Mucosa of descending colon (tissue), 3 donors: ENCODE measurements around the gene DCBLD1. TPM values are rescaled to one million over a fixed set of nuclear protein-coding genes. Genes with fewer than 3 reads are reported as not detected.
A peak's percentile ranks its signal among the peaks of the same experiment; 100 is the strongest.
"Not testable (repeated sequence)": the region's sequence is repeated elsewhere in the genome, so short reads cannot be mapped to it uniquely, and the experiment has no call there.

ENCODE experiments used
- ATAC-seq: fragments of 200-7000 bp; cut with Tn5 transposase; one replicate; pipeline ENCODE4 v1.9.1; 2020; ENCODE audit warnings: mild to moderate bottlenecking, moderate library complexity
- DNase-seq, 3 donors: peaks; one replicate each; pipeline ENCODE4 v3.0.0-alpha.2; 2020
- H3K36me3 ChIP-seq: fragments of 200-600 bp; one replicate; pipeline ENCODE4 v1.8.0; 2021; ENCODE audit warnings: low read depth, mild to moderate bottlenecking
- H3K4me1 ChIP-seq: fragments of 200-600 bp; one replicate; pipeline ENCODE4 v1.8.0; 2021; ENCODE audit warnings: low read depth, mild to moderate bottlenecking
- H3K4me3 ChIP-seq: fragments of 200-600 bp; one replicate; pipeline ENCODE4 v1.8.0; 2021; ENCODE audit warnings: mild to moderate bottlenecking
- H3K9me3 ChIP-seq: fragments of 200-600 bp; one replicate; pipeline ENCODE4 v1.8.0; 2021; ENCODE audit warnings: mild to moderate bottlenecking
- CTCF ChIP-seq: fragments of 200-600 bp; IDR thresholded peaks from one replicate; pipeline ENCODE4 v1.8.0; 2022; ENCODE audit warnings: antibody characterized with exemption, mild to moderate bottlenecking
- intact Hi-C, 2 donors: fragments of 100-400 bp; cut with DNase I in 1 of 2; cut with micrococcal nuclease in 1 of 2; formaldehyde crosslinking; loops; one replicate each; pipeline versions ENCODE4 v1.11.0 to v1.11.1; 2022; cut with DNase I, micrococcal nuclease
- long read RNA-seq, 2 donors: library from polyadenylated mRNA; unstranded; transcript quantifications; one replicate each; pipeline ENCODE4 v2.0.0, GENCODE V29; 2019 to 2021
- total RNA-seq, 3 donors: library from RNA; stranded (reverse); fragmentation: NEBNext Ultra II Directional in 2 of 3; extraction: Animal tissue kit (Norgen Biotek cat#: 25700) in 2 of 3; gene quantifications; one replicate each; pipeline versions ENCODE4 v1.2.1 to v1.2.4, GENCODE V29; 2021 to 2023
- donor health status: DM: no; HTN: no; CAD: no; lungs with moderate emphysema.
- donor health status: DM: no; HTN: no; CAD: no.
- donor health status: DM: no; HTN: yes; CAD: no.

DCBLD1 gene
- 10 to 100 TPM; 11.3 to 16.8 (median 11.4) TPM for total RNA-seq
- long read RNA-seq, donor 1, transcript DCBLD1-202 (15 exons, 3,626 nt), result major isoform, 7 of 13 reads
- long read RNA-seq, donor 1, partial matches to known transcripts, result 0 of 13 reads
- long read RNA-seq, donor 1, other reads (novel, unspliced or antisense), result 6 of 13 reads
- long read RNA-seq, donor 2, partial matches to known transcripts, result 2 of 3 reads
- long read RNA-seq, donor 2, other reads (novel, unspliced or antisense), result 0 of 3 reads

GRCh38 chr6:117482240-117483003 is at the start of gene DCBLD1:
Gene DCBLD1 (plus strand): TSS chr6:117482674. CDS start chr6:117482782, 108 bp downstream.
- H3K4me1 ChIP-seq, result peaks cover 12% of the 10 kb centered on the region
- peak within 1 kb of the TSS; percentile 56 for H3K4me3 ChIP-seq
- ATAC-seq, result peak; percentile 87
- peak; percentile 84 to 91 (median 91) for DNase-seq
- no peaks in the 10 kb centered on the region for H3K36me3 ChIP-seq
- no peak for TF ChIP-seq CTCF
- intact Hi-C loops, result loop anchor here in 1 of 2 donors (10.0 kb wide), 1 partner anchor 122 kb away; the partner anchor contains the start of gene GOPC
- H3K9me3 ChIP-seq, result no peaks in the 10 kb centered on the region

DNA sequence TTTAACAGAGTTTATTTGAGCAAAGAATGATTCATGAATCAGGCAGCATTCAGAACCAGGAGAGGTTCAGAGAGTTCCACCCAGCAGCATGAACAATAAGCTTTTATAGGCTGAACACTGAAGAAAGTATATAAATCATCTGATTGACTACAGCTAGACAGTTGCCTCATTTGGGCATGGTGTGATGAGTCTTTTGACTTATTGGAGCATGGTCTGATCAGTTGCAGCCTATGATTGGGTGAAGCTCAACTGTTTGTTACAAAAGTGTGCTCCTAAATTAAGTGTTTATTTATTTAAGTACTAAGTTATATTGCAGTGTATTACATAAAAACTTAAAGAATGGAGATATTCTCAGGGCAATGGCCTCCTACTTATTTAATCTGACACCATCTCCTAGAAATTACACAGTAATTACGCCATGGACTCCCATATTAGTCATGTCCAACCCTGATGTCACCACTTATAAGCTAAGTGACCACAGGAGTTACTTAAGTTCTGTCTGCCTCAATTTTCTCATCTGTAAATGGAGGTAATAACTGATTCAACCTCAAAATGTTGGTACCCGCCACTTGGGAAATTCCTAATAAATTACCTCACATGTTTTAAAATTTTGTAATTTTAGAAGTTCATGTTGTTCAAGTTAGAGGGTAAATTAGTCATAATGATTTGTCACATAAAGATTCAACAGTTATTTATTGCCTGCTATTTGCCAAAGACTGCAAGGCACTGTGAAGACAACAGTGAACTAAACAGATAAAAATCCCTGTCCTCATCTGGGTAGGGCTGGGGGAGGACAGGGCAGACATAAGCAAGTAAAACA is 41.6 kb upstream of the DCBLD1 start:
- no peak overlapping the region for H3K4me3 ChIP-seq
- DNase-seq (no peak), ATAC-seq (peak; percentile 39)
- no peaks in the 10 kb centered on the region for H3K9me3 ChIP-seq
- H3K36me3 ChIP-seq, result no peaks in the 10 kb centered on the region
- intact Hi-C loops, result no loop called here
- no peaks in the 10 kb centered on the region for H3K4me1 ChIP-seq
- no peak for TF ChIP-seq CTCF

DNA sequence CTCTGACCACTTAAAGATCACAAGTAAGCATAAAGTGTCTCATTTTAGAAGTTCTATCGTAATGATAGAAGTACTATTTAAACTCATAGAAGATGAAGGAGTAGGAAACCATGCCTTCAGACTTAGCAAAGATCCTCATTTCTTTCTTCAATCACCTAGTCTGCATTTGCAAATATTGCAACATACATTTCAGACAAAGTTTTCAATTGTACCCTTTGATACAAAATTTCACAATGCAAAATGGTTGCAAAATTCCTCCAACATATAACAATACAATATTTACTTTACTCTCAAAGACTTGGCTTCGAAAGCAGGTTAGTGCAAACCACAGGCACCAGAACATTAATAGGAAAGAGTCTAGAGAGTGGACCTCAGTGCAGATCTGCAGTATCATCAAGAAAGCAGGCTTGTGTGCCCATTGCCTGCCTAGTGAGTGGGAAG is 40.6 kb upstream of the DCBLD1 start:
- no peak for DNase-seq
- intact Hi-C loops, result no loop called here
- H3K9me3 ChIP-seq, result no peaks in the 10 kb centered on the region
- H3K4me1 ChIP-seq, result no peaks in the 10 kb centered on the region
- H3K36me3 ChIP-seq, result no peaks in the 10 kb centered on the region
- no peak for TF ChIP-seq CTCF
- no peak overlapping the region for H3K4me3 ChIP-seq
- ATAC-seq, result no peak

DNA sequence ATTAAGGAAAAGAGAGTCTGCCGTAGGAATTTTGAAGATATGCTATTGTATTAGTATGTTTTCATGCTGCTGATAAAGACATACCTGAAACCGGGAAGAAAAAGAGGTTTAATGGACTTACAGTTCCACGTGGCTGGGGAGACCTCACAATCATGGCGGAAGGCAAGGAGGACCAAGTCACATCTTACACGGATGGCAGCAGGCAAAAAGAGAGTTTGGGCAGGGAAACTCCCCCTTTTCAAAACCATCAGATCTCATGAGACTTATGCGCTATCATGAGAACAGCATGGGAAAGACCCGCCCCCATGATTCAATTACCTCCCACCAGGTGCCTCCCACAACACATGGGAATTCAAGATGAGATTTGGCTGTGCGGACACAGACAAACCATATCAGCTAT is 40.2 kb upstream of the DCBLD1 start:
- DNase-seq, intact Hi-C loops, H3K36me3 ChIP-seq, H3K9me3 ChIP-seq, ATAC-seq, H3K4me3 ChIP-seq, H3K4me1 ChIP-seq: not testable (repeated sequence)

- ATAC-seq, result no peak
- no peak overlapping the region for H3K4me3 ChIP-seq
- no peaks in the 10 kb centered on the region for H3K9me3 ChIP-seq
- no peak for DNase-seq
- intact Hi-C loops, result no loop called here
- no peaks in the 10 kb centered on the region for H3K4me1 ChIP-seq
- no peaks in the 10 kb centered on the region for H3K36me3 ChIP-seq
- TF ChIP-seq CTCF, result no peak
Observed at GRCh38 chr6:117444600-117444999, 37.9 kb upstream of the DCBLD1 start.
